Panc1 (cell line): Measurements from ENCODE around the gene UBE2E2. TPM values are rescaled to one million over a fixed set of nuclear protein-coding genes. Genes with fewer than 3 reads are reported as not detected.

Experiments
- ATAC-seq: fragments of 200-7000 bp; cut with Tn5 transposase; 2 replicates; pipeline ENCODE4 v1.9.1; 2020; ENCODE audit warnings: mild to moderate bottlenecking, moderate library complexity
- BruUV-seq: library from RNA; stranded (reverse); fragments of 400-500 nt; replicated peaks from 2 replicates; lab custom pipeline; 2021; lab: Mats Ljungman, UMichigan
- CTCF ChIA-PET: fragments of 300-600 bp; sonication (Branson Sonifier 250); formaldehyde crosslinking; loops from one replicate; lab custom pipeline; 2022; ENCODE audit warnings: antibody characterized with exemption; lab: Charles Lee
- POLR2A ChIA-PET: fragments of 300-600 bp; sonication (Branson Sonifier 250); formaldehyde crosslinking; loops from one replicate; lab custom pipeline; 2022; ENCODE audit warnings: antibody characterized with exemption; lab: Charles Lee
- DNase-seq: peaks from one replicate; pipeline ENCODE4 v3.0.0-alpha.2; 2010; ENCODE audit warnings: low read depth, low spot score
- H3K27ac ChIP-seq: 2 replicates; pipeline ENCODE4 v1.5.1; 2011; ENCODE audit warnings: mild to moderate bottlenecking, low read length, inconsistent platforms
- H3K27me3 ChIP-seq: fragments of 200-500 bp; sonication (Bioruptor generic); 2 replicates; pipeline ENCODE4 v1.6.0; 2014; ENCODE audit warnings: low read length, inconsistent platforms; ENCODE audit not compliant: control insufficient read depth, insufficient read depth
- H3K36me3 ChIP-seq: fragments of 200-500 bp; sonication (Bioruptor generic); 2 replicates; pipeline ENCODE4 v1.5.1; 2014; ENCODE audit warnings: inconsistent platforms, mild to moderate bottlenecking, low read length, moderate library complexity; ENCODE audit not compliant: control insufficient read depth, insufficient read depth
- H3K4me1 ChIP-seq: 2 replicates; pipeline ENCODE4 v1.5.1; 2011; ENCODE audit warnings: inconsistent platforms, mild to moderate bottlenecking, low read length, moderate library complexity; ENCODE audit not compliant: control insufficient read depth, insufficient read depth
- H3K4me3 ChIP-seq, 2 experiments: 2 replicates each; pipeline ENCODE4 v1.5.1; 2011 to 2012; ENCODE audit warnings: low read depth in 2 of 2, low read length in 2 of 2, mild to moderate bottlenecking in 2 of 2, inconsistent platforms in 1 of 2, moderate library complexity in 1 of 2
- H3K9me3 ChIP-seq: fragments of 200-500 bp; sonication (Bioruptor generic); 2 replicates; pipeline ENCODE4 v1.5.1; 2014; ENCODE audit warnings: low read depth, mild to moderate bottlenecking, inconsistent platforms, low read length, moderate library complexity; ENCODE audit not compliant: control insufficient read depth, insufficient read depth
- CTCF ChIP-seq: fragments of 450-650 bp; IDR thresholded peaks from 2 replicates; pipeline ENCODE4 v1.5.1; 2017; ENCODE audit warnings: mild to moderate bottlenecking
- POLR2AphosphoS5 ChIP-seq: IDR thresholded peaks from 2 replicates; pipeline ENCODE4 v1.6.1; 2012; ENCODE audit warnings: mild to moderate bottlenecking, low read depth, low read length, moderate library complexity
- REST ChIP-seq, 2 experiments: IDR thresholded peaks; 2 replicates each; pipeline ENCODE4 v1.6.1; 2011 to 2012; ENCODE audit warnings: low read depth in 2 of 2, control low read depth in 1 of 2, low read length in 1 of 2, mild to moderate bottlenecking in 1 of 2, moderate library complexity in 1 of 2; ENCODE audit not compliant: insufficient read depth in 1 of 2
- SIN3A ChIP-seq: IDR thresholded peaks from 2 replicates; pipeline ENCODE4 v1.6.1; 2012; ENCODE audit warnings: low read depth, mild to moderate bottlenecking, low read length, moderate library complexity, borderline replicate concordance; ENCODE audit not compliant: insufficient read depth
- TCF7L2 ChIP-seq: IDR thresholded peaks from 2 replicates; pipeline ENCODE4 v1.6.1; 2011; ENCODE audit warnings: mild to moderate bottlenecking, low read depth, low read length, inconsistent platforms
- in situ Hi-C: cut with HindIII; loops from 2 replicates; pipeline ENCODE4 v1.10.0; 2016; ENCODE audit warnings: low sequenced_read_pairs, low pct_unique_long_range_greater_than_20kb
- intact Hi-C: fragments of 100-400 bp; cut with micrococcal nuclease; formaldehyde crosslinking; loops from one replicate; pipeline ENCODE4 v1.10.0; 2022; ENCODE audit not compliant: unreplicated experiment
- total RNA-seq: library from RNA; stranded (reverse); gene quantifications from one replicate; pipeline ENCODE4 v1.2.1, GENCODE V29; 2021; ENCODE audit not compliant: unreplicated experiment

The UBE2E2 gene
- total RNA-seq, 1 experiment from 2014 or later, result 38.2 TPM

- no peak for ATAC-seq
- Histone ChIP-seq H3K27ac (no peak overlapping the region), H3K9me3 (no peaks in the 10 kb centered on the region), H3K36me3 (no peaks in the 10 kb centered on the region), H3K4me1 (no peaks in the 10 kb centered on the region), H3K4me3 (no peak overlapping the region), H3K27me3 (no peaks in the 10 kb centered on the region)
- in situ Hi-C loops (no loop called here), intact Hi-C loops (no loop called here)
- no peak for DNase-seq
- POLR2A ChIA-PET, result no interaction called here
- no TSS peak for BruUV-seq
- CTCF ChIA-PET, result no interaction called here
- TF ChIP-seq POLR2AphosphoS5 (no peak), CTCF (no peak), REST (IDR thresholded peaks at IDR 0.05; ENCODE audit: insufficient read depth in 1 of 2, low read depth in 2 of 2, low read length in 1 of 2) (no peak), SIN3A (no peak), TCF7L2 (no peak)
Observed at GRCh38 chr3:23264413-23264812, 61.3 kb downstream of the UBE2E2 start.

GRCh38 chr3:23270423-23270822, 67.3 kb downstream of the UBE2E2 start:
- Histone ChIP-seq H3K9me3 (no peaks in the 10 kb centered on the region), H3K27ac (no peak overlapping the region), H3K4me3 (no peak overlapping the region), H3K27me3 (no peaks in the 10 kb centered on the region), H3K36me3 (no peaks in the 10 kb centered on the region), H3K4me1 (no peaks in the 10 kb centered on the region)
- TF ChIP-seq TCF7L2 (no peak), CTCF (no peak), REST (IDR thresholded peaks at IDR 0.05; ENCODE audit: insufficient read depth in 1 of 2, low read depth in 2 of 2, low read length in 1 of 2) (no peak), SIN3A (no peak), POLR2AphosphoS5 (no peak)
- BruUV-seq, result no TSS peak
- ChIA-PET POLR2A (interaction anchor here (0.6 kb wide), 1 partner anchor 57 kb away, joined by 3 read pairs; no protein-coding TSS in a partner anchor), CTCF (no interaction called here)
- no peak for DNase-seq
- in situ Hi-C loops, result no loop called here
- intact Hi-C loops, result no loop called here
- no peak for ATAC-seq
